HepG2 (cell line): ENCODE results near the gene SYNJ2. TPM values are rescaled to one million over a fixed set of nuclear protein-coding genes. Genes with fewer than 3 reads are reported as not detected.

Experiments used
- ARID3A ChIP-seq: IDR thresholded peaks from 2 replicates; pipeline ENCODE4 v1.6.1; 2012; ENCODE audit warnings: low read depth, low read length, improper control_type of control experiment
- ATF6 ChIP-seq: sonication (generic); formaldehyde crosslinking; conservative IDR thresholded peaks from 2 replicates; pipeline ENCODE4 v1.4.0; 2020; ENCODE audit warnings: missing genetic modification reagents
- CEBPG ChIP-seq: IDR thresholded peaks from 2 replicates; pipeline ENCODE4 v1.6.1; 2016
- GMEB2 ChIP-seq: IDR thresholded peaks from 2 replicates; pipeline ENCODE4 v1.6.1; 2016; ENCODE audit warnings: missing biosample characterization, missing genetic modification reagents, low read depth
- HOXD1 ChIP-seq: sonication (generic); formaldehyde crosslinking; IDR thresholded peaks from 2 replicates; pipeline ENCODE4 v1.5.0; 2020; ENCODE audit warnings: missing genetic modification reagents
- IRF2 ChIP-seq: IDR thresholded peaks from 2 replicates; pipeline ENCODE4 v1.6.1; 2018; ENCODE audit warnings: missing genetic modification reagents, missing compliant biosample characterization
- JUN ChIP-seq: sonication (generic); formaldehyde crosslinking; IDR thresholded peaks from 2 replicates; pipeline ENCODE4 v1.4.0; 2020; ENCODE audit warnings: mild to moderate bottlenecking, missing genetic modification reagents
- MAZ ChIP-seq, 2 experiments: sonication (generic) in 1 of 2; formaldehyde crosslinking in 1 of 2; IDR thresholded peaks; 2 replicates each; pipeline versions ENCODE4 v1.5.0 to v1.6.1; 2012 to 2020; ENCODE audit warnings: low read depth in 2 of 2, mild to moderate bottlenecking in 2 of 2, borderline replicate concordance in 1 of 2, improper control_type of control experiment in 1 of 2, low read length in 1 of 2, missing genetic modification reagents in 1 of 2, moderate library complexity in 1 of 2
- NBN ChIP-seq: fragments of 450-650 bp; conservative IDR thresholded peaks from 2 replicates; pipeline ENCODE4 v1.6.1; 2017
- PCBP2 ChIP-seq: fragments of 200-400 bp; formaldehyde crosslinking; optimal IDR thresholded peaks from 2 replicates; pipeline ENCODE3; 2018; ENCODE audit warnings: low read length, low read depth; ENCODE audit not compliant: poor library complexity, severe bottlenecking
- REL ChIP-seq: sonication (generic); formaldehyde crosslinking; conservative IDR thresholded peaks from 2 replicates; pipeline ENCODE4 v1.8.0; 2022; ENCODE audit warnings: mild to moderate bottlenecking, missing genetic modification reagents, moderate library complexity
- SMARCE1 ChIP-seq: fragments of 450-650 bp; IDR thresholded peaks from 2 replicates; pipeline ENCODE4 v1.6.1; 2017; ENCODE audit warnings: borderline replicate concordance
- TRAFD1 ChIP-seq: sonication (generic); formaldehyde crosslinking; IDR thresholded peaks from 2 replicates; pipeline ENCODE4 v1.5.1; 2020; ENCODE audit warnings: missing genetic modification reagents, mild to moderate bottlenecking, borderline replicate concordance
- TSC22D2 ChIP-seq: sonication (generic); formaldehyde crosslinking; IDR thresholded peaks from 2 replicates; pipeline ENCODE4 v1.5.1; 2020; ENCODE audit warnings: missing genetic modification reagents, mild to moderate bottlenecking, borderline replicate concordance
- ZC3H4 ChIP-seq: sonication (generic); formaldehyde crosslinking; IDR thresholded peaks from 2 replicates; pipeline ENCODE4 v1.4.0; 2020; ENCODE audit warnings: missing genetic modification reagents, borderline replicate concordance
- ZMYM3 ChIP-seq: sonication (generic); formaldehyde crosslinking; IDR thresholded peaks from 2 replicates; pipeline ENCODE4 v1.5.1; 2020; ENCODE audit warnings: mild to moderate bottlenecking, missing genetic modification reagents
- ZMYM4 ChIP-seq: sonication (generic); formaldehyde crosslinking; IDR thresholded peaks from 2 replicates; pipeline ENCODE4 v1.8.1; 2023; ENCODE audit warnings: mild to moderate bottlenecking, missing genetic modification reagents
- ZNF280B ChIP-seq: sonication (generic); formaldehyde crosslinking; IDR thresholded peaks from 2 replicates; pipeline ENCODE4 v1.5.0; 2020; ENCODE audit warnings: missing genetic modification reagents, mild to moderate bottlenecking, borderline replicate concordance
- ZNF570 ChIP-seq: sonication (generic); formaldehyde crosslinking; IDR thresholded peaks from 2 replicates; pipeline ENCODE4 v1.4.0; 2020; ENCODE audit warnings: mild to moderate bottlenecking, missing genetic modification reagents, borderline replicate concordance
- ZNF619 ChIP-seq: sonication (generic); formaldehyde crosslinking; IDR thresholded peaks from 2 replicates; pipeline ENCODE4 v1.4.0; 2020; ENCODE audit warnings: mild to moderate bottlenecking, missing genetic modification reagents
- polyA plus RNA-seq, 8 experiments: library from polyadenylated mRNA; depleted of rRNA in 3 of 8; stranded (reverse) in 7 of 8; unstranded in 1 of 8; fragments of >200 nt; fragmentation: Illumina TruSeq in 4 of 8; extraction: Trizol in 4 of 8; gene quantifications; 2 replicates each; pipeline versions ENCODE4 v1.2.1 to v1.2.3, GENCODE V29; 2011 to 2016; ENCODE audit warnings: low read depth in 4 of 8, missing spikeins in 1 of 8, mixed read lengths in 1 of 8; ENCODE audit not compliant: insufficient read depth in 1 of 8
- total RNA-seq, 5 experiments: library from RNA; depleted of rRNA; stranded (reverse); fragments of >200 nt; fragmentation: Illumina TruSeq; extraction: Trizol; gene quantifications; 2 replicates each; pipeline ENCODE4 v1.2.3, GENCODE V29; 2016; ENCODE audit warnings: low read depth in 1 of 5

The SYNJ2 gene
- total and polyA plus RNA-seq, 2 of the 13 experiments (the other 11 are each of a cell fraction or from before 2014, with no cell fraction given), result 39.1 to 57.6 TPM

GRCh38 chr6:157981395-157982101 is at the start of gene SYNJ2 (continued):
- no peak for TF ChIP-seq ATF6 (CRISPR knock-in tag)
- TF ChIP-seq HOXD1 (CRISPR knock-in tag), result no peak
- 0 out of 2 replicates have a peak, but pooled peaks have one; percentile 18 for TF ChIP-seq IRF2 (CRISPR knock-in tag)
- no peak for TF ChIP-seq ZNF570 (CRISPR knock-in tag)
- no peak for TF ChIP-seq GMEB2 (CRISPR knock-in tag)
- peak; percentile 67; the same call in 1 of the 2 replicates for TF ChIP-seq ZMYM3
- TF ChIP-seq TSC22D2 (CRISPR knock-in tag), result peak; percentile 61; the same call in 1 of the 2 replicates
- TF ChIP-seq ZC3H4, result 0 out of 2 replicates have a peak, but pooled peaks have one; percentile 8
- 0 out of 2 replicates have a peak, but pooled peaks have one; percentile 80 for TF ChIP-seq REL (CRISPR knock-in tag)
- no peak for TF ChIP-seq JUN (CRISPR knock-in tag)
- TF ChIP-seq ZNF280B, result no peak
- TF ChIP-seq ZMYM4, result peak; percentile 53; the same call in 1 of the 2 replicates
- no peak for TF ChIP-seq SMARCE1
- 0 out of 2 replicates have a peak, but pooled peaks have one; percentile 13 for TF ChIP-seq ARID3A
- TF ChIP-seq TRAFD1 (CRISPR knock-in tag), result no peak
- no peak for TF ChIP-seq CEBPG
- no peak for TF ChIP-seq PCBP2
- no peak for TF ChIP-seq NBN
- TF ChIP-seq MAZ (IDR thresholded peaks at IDR 0.05; ENCODE audit: borderline replicate concordance, low read depth, low read length), result peak; percentile 93
- peak; percentile 99 for TF ChIP-seq MAZ (CRISPR knock-in tag; IDR thresholded peaks at IDR 0.05; ENCODE audit: low read depth)
- TF ChIP-seq ZNF619 (CRISPR knock-in tag), result peak; percentile 91; the same call in 1 of the 2 replicates
